Liver (tissue), 9 donors: ENCODE measurements around the gene ZNF592. TPM values are rescaled to one million over a fixed set of nuclear protein-coding genes. Genes with fewer than 3 reads are reported as not detected.

Experiments used
- DNase-seq: peaks from one replicate; pipeline ENCODE4 v3.0.0-alpha.2; 2017; ENCODE audit warnings: low spot score
- H3K27ac ChIP-seq, 2 donors: one replicate each; pipeline ENCODE4 v1.7.0; 2013; ENCODE audit warnings: inconsistent platforms in 2 of 2, low read length in 2 of 2, control low read depth in 1 of 2, low read depth in 1 of 2, mild to moderate bottlenecking in 1 of 2
- H3K27me3 ChIP-seq, 4 donors: one replicate each; pipeline versions ENCODE4 v1.6.1 to v1.7.0; 2013; ENCODE audit warnings: low read length in 3 of 4, inconsistent platforms in 1 of 4, mild to moderate bottlenecking in 1 of 4, moderate library complexity in 1 of 4; ENCODE audit not compliant: control insufficient read depth in 4 of 4, insufficient read depth in 4 of 4
- H3K36me3 ChIP-seq, 4 donors: one replicate each; pipeline versions ENCODE4 v1.6.1 to v1.7.0; 2013; ENCODE audit warnings: low read length in 3 of 4, mild to moderate bottlenecking in 3 of 4, low read depth in 1 of 4, moderate library complexity in 1 of 4; ENCODE audit not compliant: control insufficient read depth in 4 of 4, insufficient read depth in 3 of 4
- H3K4me1 ChIP-seq, 4 donors: one replicate each; pipeline versions ENCODE4 v1.6.1 to v1.7.0; 2013; ENCODE audit warnings: low read length in 3 of 4, mild to moderate bottlenecking in 3 of 4, moderate library complexity in 1 of 4; ENCODE audit not compliant: control insufficient read depth in 4 of 4, insufficient read depth in 4 of 4
- H3K4me3 ChIP-seq, 3 donors: one replicate each; pipeline versions ENCODE4 v1.6.1 to v1.7.0; 2013; ENCODE audit warnings: low read length in 3 of 3, control low read depth in 1 of 3, low read depth in 1 of 3, mild to moderate bottlenecking in 1 of 3
- H3K9ac ChIP-seq, 2 donors: one replicate each; pipeline ENCODE4 v1.7.0; 2013; ENCODE audit warnings: low read length in 2 of 2, mild to moderate bottlenecking in 2 of 2, moderate library complexity in 2 of 2, control low read depth in 1 of 2, low read depth in 1 of 2
- H3K9me3 ChIP-seq, 4 donors: one replicate each; pipeline versions ENCODE4 v1.6.1 to v1.7.0; 2013; ENCODE audit warnings: low read length in 3 of 4; ENCODE audit not compliant: control insufficient read depth in 4 of 4
- ATF3 ChIP-seq: IDR thresholded peaks from 2 replicates; pipeline ENCODE4 v1.6.1; 2016; ENCODE audit warnings: antibody characterized with exemption
- CTCF ChIP-seq: fragments of 150-350 bp; IDR thresholded peaks from 2 replicates; pipeline ENCODE4 v1.5.1; 2017; ENCODE audit warnings: improper control_type of control experiment, low read depth, low read length; ENCODE audit not compliant: missing input control
- EGR1 ChIP-seq, 2 donors: IDR thresholded peaks; 2 replicates each; pipeline ENCODE4 v1.6.1; 2016 to 2018; ENCODE audit warnings: antibody characterized with exemption in 2 of 2, low read depth in 2 of 2
- FOXA1 ChIP-seq: IDR thresholded peaks from 2 replicates; pipeline ENCODE4 v1.6.1; 2016; ENCODE audit warnings: antibody characterized with exemption
- FOXA2 ChIP-seq: IDR thresholded peaks from 2 replicates; pipeline ENCODE4 v1.6.1; 2016; ENCODE audit warnings: antibody characterized with exemption
- GABPA ChIP-seq, 2 donors: IDR thresholded peaks in 1 of 2; conservative IDR thresholded peaks in 1 of 2; 2 replicates each; pipeline ENCODE4 v1.6.1; 2016; ENCODE audit warnings: antibody characterized with exemption in 2 of 2, mild to moderate bottlenecking in 1 of 2, moderate library complexity in 1 of 2
- HNF4A ChIP-seq, 2 donors: conservative IDR thresholded peaks; 2 replicates each; pipeline ENCODE4 v1.6.1; 2016; ENCODE audit warnings: antibody characterized with exemption in 2 of 2, mild to moderate bottlenecking in 2 of 2
- HNF4G ChIP-seq: IDR thresholded peaks from 2 replicates; pipeline ENCODE4 v1.6.1; 2016; ENCODE audit warnings: antibody characterized with exemption
- JUND ChIP-seq, 2 donors: IDR thresholded peaks; 2 replicates each; pipeline ENCODE4 v1.6.1; 2016; ENCODE audit warnings: antibody characterized with exemption in 2 of 2
- MAX ChIP-seq: IDR thresholded peaks from 2 replicates; pipeline ENCODE4 v1.6.1; 2016; ENCODE audit warnings: antibody characterized with exemption
- NR2F2 ChIP-seq: IDR thresholded peaks from 2 replicates; pipeline ENCODE4 v1.6.1; 2016; ENCODE audit warnings: antibody characterized with exemption
- RAD21 ChIP-seq, 2 donors: IDR thresholded peaks; 2 replicates each; pipeline ENCODE4 v1.6.1; 2016; ENCODE audit warnings: antibody characterized with exemption in 2 of 2, mild to moderate bottlenecking in 2 of 2
- REST ChIP-seq: IDR thresholded peaks from 2 replicates; pipeline ENCODE4 v1.6.1; 2016; ENCODE audit warnings: antibody characterized with exemption, mild to moderate bottlenecking
- RXRA ChIP-seq, 2 donors: IDR thresholded peaks; 2 replicates each; pipeline ENCODE4 v1.6.1; 2017 to 2018; ENCODE audit warnings: antibody characterized with exemption in 2 of 2, mild to moderate bottlenecking in 1 of 2
- SP1 ChIP-seq: IDR thresholded peaks from 2 replicates; pipeline ENCODE4 v1.6.1; 2018; ENCODE audit warnings: antibody characterized with exemption, mild to moderate bottlenecking
- TAF1 ChIP-seq: conservative IDR thresholded peaks from 2 replicates; pipeline ENCODE4 v1.6.1; 2016; ENCODE audit warnings: antibody characterized with exemption, mild to moderate bottlenecking
- YY1 ChIP-seq: IDR thresholded peaks from 2 replicates; pipeline ENCODE4 v1.6.1; 2016; ENCODE audit warnings: antibody characterized with exemption, mild to moderate bottlenecking
- ZBTB33 ChIP-seq: IDR thresholded peaks from 2 replicates; pipeline ENCODE4 v1.6.1; 2016; ENCODE audit warnings: antibody characterized with exemption
- WGBS: extraction: QIAGEN DNeasy Blood & Tissue Kit; methylation state at CpG from one replicate; pipeline ENCODE4 v1.1.7; 2013; 5-methylcytosine and 5-hydroxymethylcytosine counted together
- polyA plus RNA-seq, 2 donors: library from polyadenylated mRNA; stranded (reverse) in 1 of 2; unstranded in 1 of 2; fragments of 200-250 nt in 1 of 2; fragments of >200 nt in 1 of 2; fragmentation: Nextera tagmentation in 1 of 2; extraction: Ambion mirVana in 1 of 2; gene quantifications; one replicate each; pipeline versions ENCODE4 v1.2.1 to v1.2.3, GENCODE V29; 2013 to 2015
- total RNA-seq, 2 donors: library from RNA; depleted of rRNA; stranded (reverse); fragments of >200 nt; gene quantifications; one replicate each; pipeline ENCODE4 v1.2.3, GENCODE V29; 2014
- donor health status: healthy.
- donor health status: healthy.
- donor health status: healthy.
- donor health status: healthy.
- donor health status: healthy.

ZNF592 gene
- total and polyA plus RNA-seq, 4 donors: 4.4 to 10.6 (median 7.5) TPM

GRCh38 chr15:84785053-84785452 lies 36.7 kb downstream of the ZNF592 start:
- Histone ChIP-seq H3K9ac (no peak overlapping the region), H3K27me3 (no peaks in the 10 kb centered on the region), H3K27ac (no peak overlapping the region), H3K4me3 (no peak overlapping the region), H3K9me3 (no peaks in the 10 kb centered on the region), H3K36me3 (peaks cover 12 to 41% (median 33%) of the 10 kb centered on the region in 4 donors), H3K4me1 (peaks cover 0 to 19% (median 6%) of the 10 kb centered on the region in 4 donors)
- 89% methylated on average over 5 of the region's 5 CpGs for WGBS
- TF ChIP-seq NR2F2 (no peak), REST (no peak), GABPA (IDR thresholded peaks at IDR 0.05 in 1 of 2, conservative IDR thresholded peaks at IDR 0.05 in 1 of 2) (no peak), HNF4G (no peak), EGR1 (IDR thresholded peaks at IDR 0.05; ENCODE audit: low read depth in 2 of 2) (no peak), HNF4A (conservative IDR thresholded peaks at IDR 0.05) (no peak), MAX (no peak), RXRA (IDR thresholded peaks at IDR 0.05) (no peak)
- no peak for DNase-seq

GRCh38 chr15:84788500-84788899 lies 40.1 kb downstream of the ZNF592 start:
- TF ChIP-seq RXRA (IDR thresholded peaks at IDR 0.05): no peak
- no peak for TF ChIP-seq RAD21 (IDR thresholded peaks at IDR 0.05)
- no peak for TF ChIP-seq FOXA1
- TF ChIP-seq HNF4G: no peak
- no peak for TF ChIP-seq ZBTB33
- no peak for TF ChIP-seq HNF4A (conservative IDR thresholded peaks at IDR 0.05)
- TF ChIP-seq NR2F2: no peak
- TF ChIP-seq REST: no peak
- no peak for TF ChIP-seq EGR1 (IDR thresholded peaks at IDR 0.05; ENCODE audit: low read depth in 2 of 2)
- TF ChIP-seq MAX: no peak
- TF ChIP-seq GABPA (IDR thresholded peaks at IDR 0.05 in 1 of 2, conservative IDR thresholded peaks at IDR 0.05 in 1 of 2): no peak
- TF ChIP-seq ATF3: no peak
- no peak for TF ChIP-seq SP1
- no peak for TF ChIP-seq YY1
- TF ChIP-seq FOXA2: no peak
- TF ChIP-seq JUND (IDR thresholded peaks at IDR 0.05): no peak
- TF ChIP-seq TAF1: no peak
- no peak for TF ChIP-seq CTCF
- Histone ChIP-seq H3K9ac (no peak overlapping the region), H3K4me1 (peaks cover 0 to 19% (median 6%) of the 10 kb centered on the region in 4 donors), H3K27ac (peak overlapping the region in 1 of 2 donors; percentile 30), H3K9me3 (no peaks in the 10 kb centered on the region), H3K27me3 (no peaks in the 10 kb centered on the region), H3K4me3 (no peak overlapping the region), H3K36me3 (peaks cover 1 to 48% (median 44%) of the 10 kb centered on the region in 4 donors)
- 44% methylated on average over 2 of the region's 2 CpGs for WGBS
- DNase-seq: no peak
